HCT116 (cell line): ENCODE data around the gene HOPX. TPM values are rescaled to one million over a fixed set of nuclear protein-coding genes. Genes with fewer than 3 reads are reported as not detected.

ENCODE experiments used
- ATAC-seq: fragments of 200-7000 bp; cut with Tn5 transposase; 2 replicates; pipeline ENCODE4 v1.9.1; 2020; ENCODE audit warnings: mild to moderate bottlenecking, moderate library complexity
- BruUV-seq: library from RNA; stranded (reverse); fragments of 400-500 nt; replicated peaks from 2 replicates; lab custom pipeline; 2021; lab: Mats Ljungman, UMichigan
- CTCF ChIA-PET: fragments of 300-600 bp; sonication (Branson Sonifier 250); formaldehyde crosslinking; loops from one replicate; lab custom pipeline; 2021; ENCODE audit warnings: antibody characterized with exemption; lab: Charles Lee
- POLR2A ChIA-PET: fragments of 300-600, 350-600 bp; sonication (Branson Sonifier 250); formaldehyde crosslinking; loops from one replicate; lab custom pipeline; 2021; ENCODE audit warnings: antibody characterized with exemption; lab: Charles Lee
- RAD21 ChIA-PET, 2 experiments: fragments of 300-600 bp; sonication (Branson Sonifier 250); formaldehyde crosslinking; loops; one replicate each; lab custom pipeline; 2023; ENCODE audit warnings: low total read pairs in 2 of 2; ENCODE audit not compliant: uncharacterized antibody in 2 of 2, unreplicated experiment in 2 of 2, low non-redundant PET in 1 of 2; lab: Charles Lee
- DNase-seq: peaks from one replicate; pipeline ENCODE4 v3.0.0-alpha.2; 2010; ENCODE audit warnings: low read depth, low spot score
- H2AFZ ChIP-seq: fragments of 200-600 bp; shearing (Covaris generic), sonication (generic); 2 replicates; pipeline ENCODE4 v1.6.1; 2017; ENCODE audit warnings: low read depth, mixed run types, mixed read lengths, antibody characterized with exemption, low read length; ENCODE audit not compliant: poor library complexity, severe bottlenecking
- H3K27ac ChIP-seq: 2 replicates; pipeline ENCODE4 v1.5.1; 2012; ENCODE audit warnings: low read depth, low read length
- H3K27me3 ChIP-seq: fragments of 200-600 bp; sonication (generic); 2 replicates; pipeline ENCODE4 v1.6.1; 2016; ENCODE audit warnings: mixed run types, low read length, mixed read lengths; ENCODE audit not compliant: insufficient read depth
- H3K36me3 ChIP-seq, 2 experiments: fragments of 200-500 bp in 1 of 2; fragments of 200-600 bp in 1 of 2; sonication (Bioruptor generic) in 1 of 2; sonication (generic) in 1 of 2; 2 replicates each; pipeline versions ENCODE4 v1.5.1 to v1.6.1; 2014 to 2016; ENCODE audit warnings: low read length in 2 of 2, inconsistent platforms in 1 of 2, mixed read lengths in 1 of 2, mixed run types in 1 of 2; ENCODE audit not compliant: insufficient read depth in 2 of 2, control insufficient read depth in 1 of 2
- H3K4me1 ChIP-seq, 2 experiments: fragments of 200-600 bp in 1 of 2; sonication (generic) in 1 of 2; 2 replicates each; pipeline versions ENCODE4 v1.5.1 to v1.6.1; 2012 to 2017; ENCODE audit warnings: low read length in 2 of 2, inconsistent platforms in 1 of 2, mild to moderate bottlenecking in 1 of 2, mixed read lengths in 1 of 2, mixed run types in 1 of 2, moderate library complexity in 1 of 2; ENCODE audit not compliant: insufficient read depth in 2 of 2, control insufficient read depth in 1 of 2
- H3K4me2 ChIP-seq: fragments of 200-600 bp; sonication (generic); 2 replicates; pipeline ENCODE4 v1.6.1; 2017; ENCODE audit warnings: mixed run types, low read length, mixed read lengths
- H3K4me3 ChIP-seq, 2 experiments: fragments of 200-600 bp in 1 of 2; sonication (generic) in 1 of 2; replicated peaks in 1 of 2; 2 replicates each; pipeline ENCODE4 v1.5.1; 2011 to 2016; ENCODE audit warnings: low read length in 2 of 2, control low read depth in 1 of 2, low read depth in 1 of 2, mild to moderate bottlenecking in 1 of 2, mixed read lengths in 1 of 2, mixed run types in 1 of 2
- H3K79me2 ChIP-seq: fragments of 200-600 bp; sonication (generic); 2 replicates; pipeline ENCODE4 v1.6.1; 2017; ENCODE audit warnings: mild to moderate bottlenecking, mixed run types, low read length, moderate library complexity, mixed read lengths; ENCODE audit not compliant: insufficient read depth
- H3K9ac ChIP-seq: fragments of 200-600 bp; sonication (generic); 2 replicates; pipeline ENCODE4 v1.6.1; 2016; ENCODE audit warnings: low read length, mixed read lengths
- H3K9me2 ChIP-seq: fragments of 200-600 bp; sonication (generic), shearing (Covaris generic); 2 replicates; pipeline ENCODE4 v1.6.1; 2017; ENCODE audit warnings: mixed run types, mild to moderate bottlenecking, moderate library complexity; ENCODE audit not compliant: insufficient read depth
- H3K9me3 ChIP-seq, 2 experiments: fragments of 200-500 bp in 1 of 2; fragments of 200-600 bp in 1 of 2; sonication (Bioruptor generic) in 1 of 2; sonication (generic) in 1 of 2; 2 replicates each; pipeline ENCODE4 v1.6.1; 2014 to 2017; ENCODE audit warnings: low read length in 2 of 2, mixed read lengths in 2 of 2, inconsistent platforms in 1 of 2, low read depth in 1 of 2, mild to moderate bottlenecking in 1 of 2, mixed run types in 1 of 2, moderate library complexity in 1 of 2; ENCODE audit not compliant: control insufficient read depth in 1 of 2, insufficient read depth in 1 of 2
- H4K20me1 ChIP-seq: fragments of 200-600 bp; sonication (generic), shearing (Covaris generic); 2 replicates; pipeline ENCODE4 v1.6.1; 2017; ENCODE audit warnings: mixed run types, mild to moderate bottlenecking, moderate library complexity; ENCODE audit not compliant: insufficient read depth
- CBX3 ChIP-seq: IDR thresholded peaks from 2 replicates; pipeline ENCODE4 v1.6.1; 2012; ENCODE audit warnings: low read depth
- CEBPB ChIP-seq: IDR thresholded peaks from 2 replicates; pipeline ENCODE4 v1.6.1; 2012; ENCODE audit warnings: low read depth
- CTCF ChIP-seq, 3 experiments: fragments of 200-600 bp in 1 of 3; sonication (generic) in 1 of 3; IDR thresholded peaks in 2 of 3; conservative IDR thresholded peaks in 1 of 3; 2 replicates each; pipeline ENCODE4 v1.5.1; 2012 to 2017; ENCODE audit warnings: low read depth in 2 of 3, low read length in 2 of 3, antibody characterized with exemption in 1 of 3, borderline replicate concordance in 1 of 3, control low read depth in 1 of 3, mild to moderate bottlenecking in 1 of 3, mixed read lengths in 1 of 3, mixed run types in 1 of 3, moderate library complexity in 1 of 3; ENCODE audit not compliant: insufficient read depth in 1 of 3
- EGR1 ChIP-seq: IDR thresholded peaks from 2 replicates; pipeline ENCODE4 v1.6.1; 2012; ENCODE audit warnings: low read depth
- EZH2 ChIP-seq: fragments of 200-600 bp; sonication (generic); IDR thresholded peaks from 2 replicates; pipeline ENCODE4 v1.6.1; 2017; ENCODE audit warnings: antibody characterized with exemption, mixed run types
- FOSL1 ChIP-seq: IDR thresholded peaks from 2 replicates; pipeline ENCODE4 v1.6.1; 2012; ENCODE audit warnings: low read depth
- POLR2AphosphoS5 ChIP-seq: IDR thresholded peaks from 2 replicates; pipeline ENCODE4 v1.6.1; 2011; ENCODE audit warnings: mild to moderate bottlenecking, low read depth, low read length, moderate library complexity
- RAD21 ChIP-seq: IDR thresholded peaks from 2 replicates; pipeline ENCODE4 v1.6.1; 2012; ENCODE audit warnings: low read depth, mild to moderate bottlenecking
- SIN3A ChIP-seq: IDR thresholded peaks from 2 replicates; pipeline ENCODE4 v1.6.1; 2012; ENCODE audit warnings: low read depth
- SP1 ChIP-seq: IDR thresholded peaks from 2 replicates; pipeline ENCODE4 v1.6.1; 2012; ENCODE audit warnings: low read depth
- TCF7L2 ChIP-seq: IDR thresholded peaks from 2 replicates; pipeline ENCODE4 v1.7.0; 2011; ENCODE audit warnings: borderline replicate concordance, inconsistent platforms; ENCODE audit not compliant: insufficient read depth, insufficient read length; ENCODE audit errors: extremely low read depth
- intact Hi-C: fragments of 100-400 bp; cut with micrococcal nuclease; formaldehyde crosslinking; loops from 2 replicates; pipeline ENCODE4 v1.10.0; 2022
- total RNA-seq: library from RNA; stranded (reverse); gene quantifications from one replicate; pipeline ENCODE4 v1.2.1, GENCODE V29; 2021; ENCODE audit not compliant: unreplicated experiment

Gene HOPX
- total RNA-seq, 1 experiment from 2014 or later: 0.42 TPM

DNA sequence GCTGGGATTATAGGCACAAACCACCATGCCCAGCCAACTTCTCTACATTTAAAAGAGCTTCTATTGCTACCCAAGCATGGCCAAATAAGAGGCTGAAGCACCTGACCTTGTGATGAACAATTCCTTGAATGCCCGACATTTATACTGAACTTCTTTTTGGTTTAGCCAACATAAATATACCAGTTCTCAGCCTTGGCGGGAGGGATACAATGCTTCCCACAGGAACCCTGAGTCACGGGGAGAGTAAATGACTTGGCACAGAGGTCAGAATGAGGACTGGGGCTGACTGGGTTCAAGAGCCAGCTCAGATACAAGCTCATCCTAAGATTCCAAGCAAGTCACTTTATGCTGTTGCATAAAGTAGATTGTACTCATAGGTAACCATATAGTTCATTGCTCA is 6.1 kb downstream of the HOPX start (continued):
- no peak for TF ChIP-seq CTCF (IDR thresholded peaks at IDR 0.05 in 2 of 3, conservative IDR thresholded peaks at IDR 0.05 in 1 of 3; ENCODE audit: borderline replicate concordance in 1 of 3, insufficient read depth in 1 of 3, low read depth in 2 of 3, low read length in 2 of 3)
- TF ChIP-seq CBX3: no peak
- no peak for TF ChIP-seq FOSL1
- no peak for TF ChIP-seq CEBPB

- H3K4me3 ChIP-seq: no peak overlapping the region
- H3K9me3 ChIP-seq: no peaks in the 10 kb centered on the region
- H2AFZ ChIP-seq: no peak overlapping the region
- CTCF ChIA-PET: no interaction called here
- ATAC-seq (no peak), DNase-seq (no peak)
- POLR2A ChIA-PET: no interaction called here
- H3K27me3 ChIP-seq: no peaks in the 10 kb centered on the region
- no peaks in the 10 kb centered on the region for H3K36me3 ChIP-seq
- intact Hi-C loops: no loop called here
- BruUV-seq: no TSS peak
- H3K4me2 ChIP-seq: no peak overlapping the region
- TF ChIP-seq POLR2AphosphoS5 (no peak), SIN3A (no peak), RAD21 (no peak), EZH2 (no peak), SP1 (no peak), EGR1 (no peak), CEBPB (no peak), TCF7L2 (no peak), CTCF (IDR thresholded peaks at IDR 0.05 in 2 of 3, conservative IDR thresholded peaks at IDR 0.05 in 1 of 3; ENCODE audit: borderline replicate concordance in 1 of 3, insufficient read depth in 1 of 3, low read depth in 2 of 3, low read length in 2 of 3) (no peak)
- no peak overlapping the region for H3K9ac ChIP-seq
- RAD21 ChIA-PET: no interaction called here
- no peak overlapping the region for H3K27ac ChIP-seq
- no peaks in the 10 kb centered on the region for H3K4me1 ChIP-seq
- no peaks in the 10 kb centered on the region for H3K9me2 ChIP-seq
- no peaks in the 10 kb centered on the region for H4K20me1 ChIP-seq
- H3K79me2 ChIP-seq: no peaks in the 10 kb centered on the region
These were observed 9.2 kb downstream of the HOPX start for GRCh38 chr4:56671860-56672259.
